Measurements from ENCODE around the gene RASGRF2.

DNA sequence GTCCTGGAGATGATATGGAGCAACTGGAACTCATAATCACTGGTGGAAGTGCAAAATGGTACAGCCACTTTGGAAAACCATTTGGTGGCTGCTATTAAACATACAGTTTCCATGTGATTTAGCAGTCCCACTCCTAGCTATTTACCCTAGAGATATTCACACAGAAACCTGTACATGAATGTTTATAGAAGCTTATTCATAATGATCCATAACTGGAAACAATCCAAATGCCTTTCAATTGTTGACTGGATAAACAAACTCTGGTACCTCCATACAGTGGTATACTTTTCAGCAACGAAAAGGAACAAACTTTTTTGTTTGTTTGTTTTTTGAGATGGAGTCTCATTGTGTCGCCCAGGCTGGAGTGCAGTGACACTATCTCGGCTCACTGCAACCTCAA, 47.7 kb upstream of the RASGRF2 start:
- TF ChIP-seq GABPA (IDR thresholded peaks at IDR 0.05; ENCODE audit: low read depth), result no peak
- TF ChIP-seq, protein P1, sequence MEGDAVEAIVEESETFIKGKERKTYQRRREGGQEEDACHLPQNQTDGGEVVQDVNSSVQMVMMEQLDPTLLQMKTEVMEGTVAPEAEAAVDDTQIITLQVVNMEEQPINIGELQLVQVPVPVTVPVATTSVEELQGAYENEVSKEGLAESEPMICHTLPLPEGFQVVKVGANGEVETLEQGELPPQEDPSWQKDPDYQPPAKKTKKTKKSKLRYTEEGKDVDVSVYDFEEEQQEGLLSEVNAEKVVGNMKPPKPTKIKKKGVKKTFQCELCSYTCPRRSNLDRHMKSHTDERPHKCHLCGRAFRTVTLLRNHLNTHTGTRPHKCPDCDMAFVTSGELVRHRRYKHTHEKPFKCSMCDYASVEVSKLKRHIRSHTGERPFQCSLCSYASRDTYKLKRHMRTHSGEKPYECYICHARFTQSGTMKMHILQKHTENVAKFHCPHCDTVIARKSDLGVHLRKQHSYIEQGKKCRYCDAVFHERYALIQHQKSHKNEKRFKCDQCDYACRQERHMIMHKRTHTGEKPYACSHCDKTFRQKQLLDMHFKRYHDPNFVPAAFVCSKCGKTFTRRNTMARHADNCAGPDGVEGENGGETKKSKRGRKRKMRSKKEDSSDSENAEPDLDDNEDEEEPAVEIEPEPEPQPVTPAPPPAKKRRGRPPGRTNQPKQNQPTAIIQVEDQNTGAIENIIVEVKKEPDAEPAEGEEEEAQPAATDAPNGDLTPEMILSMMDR (IDR thresholded peaks at IDR 0.05; ENCODE audit: insufficient read depth, low read length), result no peak
